ENCODE measurements around the gene CMTR1.

Gene CMTR1

GRCh38 chr6:37507690-37508421, 74.8 kb downstream of the CMTR1 start:
- TF ChIP-seq, protein P1, sequence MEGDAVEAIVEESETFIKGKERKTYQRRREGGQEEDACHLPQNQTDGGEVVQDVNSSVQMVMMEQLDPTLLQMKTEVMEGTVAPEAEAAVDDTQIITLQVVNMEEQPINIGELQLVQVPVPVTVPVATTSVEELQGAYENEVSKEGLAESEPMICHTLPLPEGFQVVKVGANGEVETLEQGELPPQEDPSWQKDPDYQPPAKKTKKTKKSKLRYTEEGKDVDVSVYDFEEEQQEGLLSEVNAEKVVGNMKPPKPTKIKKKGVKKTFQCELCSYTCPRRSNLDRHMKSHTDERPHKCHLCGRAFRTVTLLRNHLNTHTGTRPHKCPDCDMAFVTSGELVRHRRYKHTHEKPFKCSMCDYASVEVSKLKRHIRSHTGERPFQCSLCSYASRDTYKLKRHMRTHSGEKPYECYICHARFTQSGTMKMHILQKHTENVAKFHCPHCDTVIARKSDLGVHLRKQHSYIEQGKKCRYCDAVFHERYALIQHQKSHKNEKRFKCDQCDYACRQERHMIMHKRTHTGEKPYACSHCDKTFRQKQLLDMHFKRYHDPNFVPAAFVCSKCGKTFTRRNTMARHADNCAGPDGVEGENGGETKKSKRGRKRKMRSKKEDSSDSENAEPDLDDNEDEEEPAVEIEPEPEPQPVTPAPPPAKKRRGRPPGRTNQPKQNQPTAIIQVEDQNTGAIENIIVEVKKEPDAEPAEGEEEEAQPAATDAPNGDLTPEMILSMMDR (IDR thresholded peaks at IDR 0.05), result no peak

DNA sequence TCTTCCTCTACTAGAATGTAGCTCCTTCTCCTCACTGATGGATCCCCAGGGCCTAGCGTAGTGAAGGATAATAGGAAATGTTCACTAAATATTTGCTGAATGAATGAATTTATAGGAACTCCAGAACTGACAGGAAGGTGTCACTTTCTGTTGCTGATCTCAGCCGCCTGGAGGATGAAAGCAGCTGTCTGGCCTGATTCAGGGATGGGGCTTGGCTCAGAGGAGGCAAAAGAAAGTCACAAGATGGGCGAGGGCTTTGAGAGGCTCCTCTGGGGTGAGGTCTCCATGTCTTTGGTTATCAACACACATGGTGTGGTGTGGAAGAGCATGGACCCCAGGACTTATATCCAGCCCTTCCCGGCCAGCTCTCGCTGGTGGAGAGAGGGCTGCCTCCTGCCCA, 78.2 kb downstream of the CMTR1 start:
- TF ChIP-seq, protein P1 (IDR thresholded peaks at IDR 0.05), result no peak

- TF ChIP-seq, protein P1 (IDR thresholded peaks at IDR 0.05), result no peak
Measured at GRCh38 chr6:37511910-37512399, 78.9 kb downstream of the CMTR1 start.

- TF ChIP-seq, protein P1 (IDR thresholded peaks at IDR 0.05), result no peak
Measured at GRCh38 chr6:37512400-37513011, 79.5 kb downstream of the CMTR1 start.

DNA sequence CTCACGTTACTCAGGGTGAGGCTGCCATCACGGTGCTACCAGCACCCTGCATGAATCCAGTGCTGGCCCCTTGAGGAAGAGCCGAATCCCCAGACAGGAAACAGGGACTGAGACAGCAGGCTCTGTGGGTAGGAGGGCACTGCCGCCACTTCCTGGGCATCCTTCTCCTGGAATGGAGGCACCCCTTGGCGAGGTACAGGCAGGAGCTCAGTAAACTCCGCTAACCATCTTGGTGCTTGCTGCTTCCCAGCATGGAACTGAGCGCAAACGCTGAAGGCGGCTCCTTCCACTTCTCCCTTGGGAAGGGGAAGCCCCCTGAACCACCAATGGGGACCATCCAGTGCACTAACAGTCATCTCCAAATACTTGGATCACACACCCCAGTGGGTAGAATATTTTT, 80.1 kb downstream of the CMTR1 start:
- TF ChIP-seq, protein P1 (IDR thresholded peaks at IDR 0.05), result no peak

DNA sequence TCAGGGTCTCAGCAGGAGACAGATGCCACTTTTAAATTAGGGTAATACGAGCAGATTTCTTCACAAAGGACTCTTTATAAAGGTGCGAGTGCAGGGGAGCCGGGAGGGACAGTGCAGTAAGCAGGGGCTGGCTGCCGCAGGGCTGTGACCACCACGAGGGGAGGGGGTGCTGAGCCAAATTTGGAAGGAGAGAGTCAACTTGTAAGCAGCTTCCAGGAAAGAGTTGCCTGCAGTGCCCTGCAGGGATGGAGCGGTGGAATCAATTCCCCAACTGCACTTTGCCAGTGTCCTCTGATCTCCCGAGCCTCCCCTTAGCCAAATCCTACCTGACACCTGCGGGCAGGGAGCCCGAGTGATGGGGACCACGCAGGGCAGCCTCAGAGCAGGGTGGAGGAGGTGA, 80.6 kb downstream of the CMTR1 start:
- TF ChIP-seq, protein P1 (IDR thresholded peaks at IDR 0.05), result no peak

DNA sequence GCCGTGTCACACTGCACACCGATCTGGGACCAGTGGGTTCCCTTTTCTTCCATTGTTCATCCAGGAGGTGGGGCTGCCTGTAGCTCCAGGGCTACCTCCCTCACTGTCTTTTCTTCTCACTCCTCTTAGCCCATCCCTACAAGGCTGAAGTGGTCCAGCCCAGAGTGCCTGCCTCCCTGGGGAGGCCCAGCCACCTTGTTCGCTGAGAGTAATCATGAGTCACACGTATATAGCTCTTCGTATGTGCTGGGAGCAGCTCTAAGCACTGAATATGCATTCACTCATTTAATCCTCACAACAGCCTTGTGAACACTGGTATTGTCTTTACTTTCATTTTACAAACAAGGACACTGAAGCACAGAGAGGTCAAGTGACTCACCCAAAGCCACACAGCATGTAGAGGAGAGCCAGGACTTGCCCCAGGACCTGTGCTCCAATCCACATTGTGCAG, 81.3 kb downstream of the CMTR1 start:
- TF ChIP-seq, protein P1 (IDR thresholded peaks at IDR 0.05), result no peak

Measured in LNCAP (cell line).